ENCODE data around the gene FOXP1. TPM values are rescaled to one million over a fixed set of nuclear protein-coding genes. Genes with fewer than 3 reads are reported as not detected.
"Not testable (repeated sequence)": the region's sequence is repeated elsewhere in the genome, so short reads cannot be mapped to it uniquely, and the experiment has no call there.

The FOXP1 gene
- total RNA-seq, 1 experiment from 2014 or later = 24.8 TPM

GRCh38 chr3:71025010-71025409 lies 558.5 kb downstream of the FOXP1 start:
- H3K27ac ChIP-seq = no peak overlapping the region
- no peaks in the 10 kb centered on the region for H3K4me1 ChIP-seq
- H3K27me3 ChIP-seq = no peaks in the 10 kb centered on the region
- no peak overlapping the region for H3K4me3 ChIP-seq
- H3K36me3 ChIP-seq = no peaks in the 10 kb centered on the region
- DNase-seq = no peak
- no peaks in the 10 kb centered on the region for H3K9me3 ChIP-seq (replicated peaks)

GRCh38 chr3:71022551-71023335 lies 560.8 kb downstream of the FOXP1 start:
- no peaks in the 10 kb centered on the region for H3K27me3 ChIP-seq
- H3K4me1 ChIP-seq = no peaks in the 10 kb centered on the region
- no peak overlapping the region for H3K4me3 ChIP-seq
- no peak overlapping the region for H3K27ac ChIP-seq
- no peaks in the 10 kb centered on the region for H3K36me3 ChIP-seq
- peak in 1 of 2 experiments; percentile 28 for DNase-seq
- H3K9me3 ChIP-seq (replicated peaks) = no peaks in the 10 kb centered on the region

- Histone ChIP-seq H3K4me1 (no peaks in the 10 kb centered on the region), H3K36me3 (no peaks in the 10 kb centered on the region), H3K27ac (no peak overlapping the region), H3K27me3 (no peaks in the 10 kb centered on the region), H3K9me3 (replicated peaks) (no peaks in the 10 kb centered on the region), H3K4me3 (no peak overlapping the region)
- DNase-seq = no peak
Observed at GRCh38 chr3:71018799-71019198, 564.7 kb downstream of the FOXP1 start.

GRCh38 chr3:71016178-71016845 lies 567.2 kb downstream of the FOXP1 start:
- Histone ChIP-seq H3K4me1 (no peaks in the 10 kb centered on the region), H3K36me3 (peaks cover 3% of the 10 kb centered on the region; the same call in 1 of the 2 replicates), H3K9me3 (replicated peaks) (no peaks in the 10 kb centered on the region), H3K4me3 (no peak overlapping the region), H3K27me3 (no peaks in the 10 kb centered on the region), H3K27ac (no peak overlapping the region)
- DNase-seq = no peak

- DNase-seq; H3K9me3 ChIP-seq (replicated peaks); H3K27ac ChIP-seq; H3K4me1 ChIP-seq; H3K4me3 ChIP-seq; H3K36me3 ChIP-seq; H3K27me3 ChIP-seq: not testable (repeated sequence)
Observed at GRCh38 chr3:71014616-71015015, 568.9 kb downstream of the FOXP1 start.

DNA sequence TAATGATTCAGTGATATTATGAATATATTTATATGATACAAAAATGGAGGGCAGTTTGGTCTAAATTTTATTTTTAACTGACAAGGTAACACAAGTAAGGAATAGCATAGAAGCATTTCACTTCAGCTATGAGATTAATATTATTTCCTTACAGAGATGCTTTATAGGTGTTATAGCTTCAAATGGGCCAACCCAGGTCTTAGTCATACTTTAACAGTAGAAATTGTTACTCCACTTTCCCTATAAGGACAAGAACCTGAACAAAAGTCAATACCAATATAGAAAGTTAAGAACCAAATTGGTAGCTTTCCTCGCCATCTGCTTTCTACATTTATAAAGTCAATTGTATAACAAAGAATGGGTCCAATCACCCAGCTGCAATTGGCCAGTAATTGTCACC lies 570.6 kb downstream of the FOXP1 start:
- no peak for DNase-seq
- H3K27me3 ChIP-seq = no peaks in the 10 kb centered on the region
- no peak overlapping the region for H3K4me3 ChIP-seq
- no peak overlapping the region for H3K27ac ChIP-seq
- peaks cover under 1% of the 10 kb centered on the region; the same call in 1 of the 2 replicates for H3K4me1 ChIP-seq
- H3K9me3 ChIP-seq (replicated peaks) = no peaks in the 10 kb centered on the region
- peaks cover 3% of the 10 kb centered on the region; the same call in 1 of the 2 replicates for H3K36me3 ChIP-seq

- DNase-seq = no peak
- H3K9me3 ChIP-seq (replicated peaks) = no peaks in the 10 kb centered on the region
- no peak overlapping the region for H3K4me3 ChIP-seq
- peaks cover 3% of the 10 kb centered on the region; the same call in 1 of the 2 replicates for H3K36me3 ChIP-seq
- H3K27me3 ChIP-seq = no peaks in the 10 kb centered on the region
- H3K27ac ChIP-seq = no peak overlapping the region
- peaks cover 9% of the 10 kb centered on the region for H3K4me1 ChIP-seq
Observed at GRCh38 chr3:71011565-71012287, 571.8 kb downstream of the FOXP1 start.

DNA sequence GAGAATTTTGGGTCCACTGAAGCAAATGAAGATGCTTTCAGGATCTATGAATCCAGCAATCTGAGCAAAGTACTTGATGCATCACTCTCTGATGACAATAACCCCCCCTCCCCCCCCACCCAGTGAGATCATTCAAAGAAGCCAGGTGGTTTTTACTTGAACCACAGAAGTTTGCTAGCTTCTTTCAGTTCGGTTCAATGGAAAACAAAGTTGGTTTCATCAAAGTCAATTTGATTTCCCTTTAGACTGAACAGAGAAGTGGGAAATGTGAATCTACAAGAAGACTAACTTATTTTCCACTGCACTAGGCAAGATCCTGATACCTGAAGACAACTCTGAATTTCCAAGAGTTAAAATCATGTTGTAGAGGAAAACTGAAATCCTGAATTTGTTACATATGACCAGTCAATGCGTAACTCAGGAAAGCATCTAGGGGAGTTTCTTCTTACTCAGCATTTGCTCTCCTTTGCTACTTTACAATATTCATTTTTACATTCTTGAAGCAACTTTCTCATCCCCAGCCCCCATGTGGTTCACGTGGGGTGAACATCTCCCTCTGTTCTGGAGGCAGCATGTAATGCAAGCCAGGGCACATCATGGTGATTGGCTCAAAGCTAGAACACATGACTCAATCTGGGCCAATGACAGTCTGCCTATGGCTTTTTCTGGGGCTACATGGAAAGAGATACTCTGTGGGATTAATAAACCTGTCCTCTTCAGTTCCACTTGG lies 572.6 kb downstream of the FOXP1 start:
- Histone ChIP-seq H3K4me3 (no peak overlapping the region), H3K36me3 (peaks cover 3% of the 10 kb centered on the region; the same call in 1 of the 2 replicates), H3K27me3 (no peaks in the 10 kb centered on the region), H3K9me3 (replicated peaks) (no peaks in the 10 kb centered on the region), H3K4me1 (peaks cover 9% of the 10 kb centered on the region), H3K27ac (no peak overlapping the region)
- DNase-seq = no peak

DNA sequence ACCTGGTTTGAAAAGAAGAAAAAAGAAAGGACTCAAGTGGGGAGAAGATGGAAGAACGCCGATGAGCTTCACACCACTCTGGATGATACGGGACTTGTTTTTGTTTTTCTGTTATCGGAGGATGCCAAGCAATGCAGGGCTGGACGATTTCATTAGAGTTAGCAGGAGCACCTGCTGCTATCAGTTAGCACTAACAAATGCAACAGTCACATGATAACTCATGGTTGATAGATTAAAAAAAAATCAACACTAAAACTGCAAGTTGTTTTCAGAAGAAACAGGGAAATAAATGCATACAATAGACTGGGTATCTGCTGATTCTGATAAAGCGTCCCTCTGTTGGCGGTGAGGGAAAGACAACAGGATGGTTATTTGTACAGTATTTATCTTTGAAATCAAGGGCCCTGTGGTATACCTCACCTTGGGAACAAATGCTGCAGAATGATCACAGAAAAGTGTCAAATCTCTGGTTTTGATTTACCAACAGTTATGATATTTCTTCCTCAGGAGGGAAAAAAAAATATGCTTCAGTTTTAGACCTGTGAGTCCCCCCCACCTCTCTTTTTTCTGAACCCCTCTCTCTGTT lies 575.1 kb downstream of the FOXP1 start:
- Histone ChIP-seq H3K4me3 (no peak overlapping the region), H3K27me3 (no peaks in the 10 kb centered on the region), H3K27ac (peak overlapping the region; percentile 33)

DNA sequence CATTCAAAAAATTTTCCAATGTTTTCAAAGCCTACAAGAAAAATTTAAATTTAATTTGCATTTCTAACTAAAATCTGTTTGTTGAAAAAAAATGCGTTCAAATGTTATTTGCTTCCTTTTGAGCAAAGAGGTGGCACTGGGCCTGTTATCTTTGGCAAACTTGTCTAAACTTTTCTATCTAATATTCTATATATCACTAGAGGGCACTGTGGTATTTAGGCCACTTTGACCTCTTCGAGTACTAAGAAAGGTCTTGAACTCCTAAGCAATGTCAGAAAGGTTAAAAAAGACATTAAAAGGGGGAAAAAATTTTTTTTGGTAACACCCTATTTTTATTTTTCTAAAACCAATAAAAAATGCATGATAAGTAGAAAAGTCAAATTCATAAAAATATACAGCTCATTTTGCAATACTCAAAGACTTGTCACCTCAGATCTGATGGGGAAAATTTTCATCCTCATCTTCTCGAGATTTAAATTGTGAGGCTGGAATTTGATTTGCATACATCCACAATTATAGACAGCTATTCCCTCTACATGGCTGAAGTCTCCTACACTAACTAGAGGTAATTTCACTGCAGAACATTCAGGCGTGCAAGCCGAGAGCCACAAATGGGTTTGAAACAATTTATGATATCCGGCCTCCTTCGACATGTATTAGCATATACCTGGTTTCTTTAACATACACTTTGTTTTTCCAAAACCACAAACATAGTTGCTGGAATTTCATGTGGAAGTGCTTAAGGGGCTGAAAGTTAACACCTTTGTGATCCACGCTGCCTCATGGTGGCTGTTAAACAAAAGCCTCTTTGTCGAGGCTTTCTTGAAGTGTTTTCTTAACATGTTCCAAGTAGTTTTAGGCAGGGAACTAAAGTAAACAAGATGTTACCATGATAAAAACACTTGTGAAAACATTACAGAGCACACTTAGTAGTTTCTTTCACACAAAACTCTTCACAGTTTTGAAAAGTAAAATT lies 576.4 kb downstream of the FOXP1 start:
- peaks cover 9% of the 10 kb centered on the region for H3K4me1 ChIP-seq
- no peaks in the 10 kb centered on the region; the same call in 1 of the 2 replicates for H3K36me3 ChIP-seq
- no peaks in the 10 kb centered on the region for H3K9me3 ChIP-seq (replicated peaks)
- H3K4me3 ChIP-seq = no peak overlapping the region
- peak in 1 of 2 experiments; percentile 40 for DNase-seq
- no peak overlapping the region for H3K27ac ChIP-seq
- H3K27me3 ChIP-seq = no peaks in the 10 kb centered on the region

More for the DNA sequence above, 575.1 kb downstream of the FOXP1 start:
- peaks cover 9% of the 10 kb centered on the region for H3K4me1 ChIP-seq
- no peaks in the 10 kb centered on the region for H3K9me3 ChIP-seq (replicated peaks)
- DNase-seq = peak; percentile 29 to 64
- peaks cover 3% of the 10 kb centered on the region; the same call in 1 of the 2 replicates for H3K36me3 ChIP-seq

DNA sequence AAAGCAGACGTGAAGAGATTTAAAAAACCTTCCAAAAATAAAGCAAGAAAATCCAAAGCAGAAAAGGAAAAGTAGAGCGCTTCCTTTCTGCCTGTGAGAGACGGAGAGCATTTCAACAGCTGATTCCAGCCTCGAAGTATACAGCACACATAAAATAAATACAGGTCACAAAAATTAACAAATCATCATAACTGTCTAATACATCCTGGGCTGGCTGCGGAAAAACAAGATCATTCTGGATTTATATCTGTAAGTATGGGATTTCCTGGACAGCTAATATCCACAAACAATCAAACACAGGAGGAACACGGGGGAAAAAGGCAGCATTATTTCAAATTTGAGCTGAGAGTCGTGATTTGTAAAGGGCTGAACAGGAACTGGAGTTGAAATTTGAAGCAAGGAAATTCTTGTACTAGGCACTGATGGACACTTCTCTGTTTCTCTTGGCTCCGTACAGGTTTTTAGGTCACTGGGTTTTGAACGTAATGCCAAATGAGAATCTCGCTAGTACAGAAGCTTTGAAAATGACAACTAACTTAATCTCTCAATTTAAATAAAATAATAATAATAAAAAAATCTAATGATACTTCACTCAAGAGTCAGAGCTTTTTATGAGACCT lies 577.7 kb downstream of the FOXP1 start:
- peaks cover 9% of the 10 kb centered on the region for H3K4me1 ChIP-seq
- no peak overlapping the region for H3K4me3 ChIP-seq
- no peak for DNase-seq
- no peaks in the 10 kb centered on the region for H3K9me3 ChIP-seq (replicated peaks)
- no peak overlapping the region for H3K27ac ChIP-seq
- no peaks in the 10 kb centered on the region for H3K36me3 ChIP-seq
- H3K27me3 ChIP-seq = no peaks in the 10 kb centered on the region

DNA sequence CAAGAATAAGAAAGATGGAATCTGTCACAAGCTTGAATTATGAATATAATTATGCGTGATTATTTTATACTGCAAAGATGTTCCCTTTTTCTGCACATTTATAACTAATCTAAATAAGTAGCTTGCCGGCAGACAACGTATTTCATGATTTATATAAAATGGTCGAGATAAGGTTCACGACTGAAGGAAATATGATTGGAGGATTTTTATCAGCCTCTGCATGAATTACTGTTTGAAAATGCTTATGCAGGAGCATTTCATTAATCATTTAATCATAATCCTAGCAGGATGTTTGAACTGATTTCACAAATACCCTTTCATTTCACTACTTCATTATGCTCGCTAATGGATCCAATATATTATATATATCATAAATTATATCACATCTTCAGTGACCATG lies 580.0 kb downstream of the FOXP1 start:
- Histone ChIP-seq H3K4me3 (no peak overlapping the region), H3K36me3 (no peaks in the 10 kb centered on the region), H3K9me3 (replicated peaks) (no peaks in the 10 kb centered on the region), H3K27me3 (no peaks in the 10 kb centered on the region), H3K27ac (no peak overlapping the region), H3K4me1 (peaks cover 9% of the 10 kb centered on the region)
- DNase-seq = no peak

DNA sequence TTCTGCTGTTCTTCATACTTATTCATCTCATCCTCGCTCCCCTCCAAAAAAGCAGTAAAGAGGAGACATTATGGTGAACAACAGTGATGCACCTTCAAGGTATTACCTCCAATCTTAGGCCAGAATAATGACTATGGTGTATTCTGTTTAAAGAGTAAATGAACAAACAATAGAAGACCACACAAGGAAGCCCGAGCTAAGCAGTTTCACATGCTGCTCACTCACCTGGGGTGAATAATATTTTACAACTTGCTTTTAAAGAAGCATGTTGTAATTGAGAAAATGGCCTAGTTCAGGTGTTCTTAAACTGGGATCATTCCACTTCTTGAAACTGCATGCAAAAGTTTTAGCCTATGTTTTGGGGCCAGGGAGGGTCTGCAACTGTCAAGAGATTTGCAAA lies 581.2 kb downstream of the FOXP1 start:
- Histone ChIP-seq H3K9me3 (replicated peaks) (no peaks in the 10 kb centered on the region), H3K27me3 (no peaks in the 10 kb centered on the region), H3K4me1 (peaks cover 2% of the 10 kb centered on the region), H3K36me3 (no peaks in the 10 kb centered on the region), H3K27ac (no peak overlapping the region), H3K4me3 (no peak overlapping the region)
- no peak for DNase-seq
